CD4-positive, alpha-beta T cell treated with Interleukin-15 for 4 hours (primary cell): ENCODE data around the gene UBAC2.
"Not testable (repeated sequence)": the region's sequence is repeated elsewhere in the genome, so short reads cannot be mapped to it uniquely, and the experiment has no call there.

ENCODE experiments used
- DNase-seq: peaks from one replicate; pipeline ENCODE4 v3.0.0-alpha.2; 2020; ENCODE audit warnings: low spot score

Gene UBAC2

GRCh38 chr13:99396446-99396845, 195.8 kb downstream of the UBAC2 start:
- DNase-seq = no peak

- no peak for DNase-seq
These were observed 197.4 kb downstream of the UBAC2 start for GRCh38 chr13:99398071-99398470.

GRCh38 chr13:99398916-99399622, 198.4 kb downstream of the UBAC2 start:
- DNase-seq = no peak

- DNase-seq = no peak
These were observed 198.9 kb downstream of the UBAC2 start for GRCh38 chr13:99399623-99399974.

GRCh38 chr13:99403458-99403971, 202.9 kb downstream of the UBAC2 start:
- peak; percentile 51 for DNase-seq

- no peak for DNase-seq
These were observed 203.5 kb downstream of the UBAC2 start for GRCh38 chr13:99404005-99404755.

GRCh38 chr13:99405966-99406365, 205.3 kb downstream of the UBAC2 start:
- no peak for DNase-seq

- DNase-seq = no peak
These were observed 206.1 kb downstream of the UBAC2 start for GRCh38 chr13:99406799-99407201.

- no peak for DNase-seq
These were observed 207.4 kb downstream of the UBAC2 start for GRCh38 chr13:99407906-99408702.

- DNase-seq = no peak
These were observed 208.0 kb downstream of the UBAC2 start for GRCh38 chr13:99408703-99409000.

- not testable (repeated sequence) for DNase-seq
These were observed 208.9 kb downstream of the UBAC2 start for GRCh38 chr13:99409461-99410083.

GRCh38 chr13:99410646-99411475, 210.2 kb downstream of the UBAC2 start:
- not testable (repeated sequence) for DNase-seq

- no peak for DNase-seq
These were observed 212.2 kb downstream of the UBAC2 start for GRCh38 chr13:99412856-99413255.

- no peak for DNase-seq
These were observed 213.7 kb downstream of the UBAC2 start for GRCh38 chr13:99414048-99414995.

GRCh38 chr13:99415014-99415650, 214.5 kb downstream of the UBAC2 start:
- DNase-seq = no peak

GRCh38 chr13:99415851-99416331, 215.2 kb downstream of the UBAC2 start:
- peak; percentile 31 for DNase-seq

GRCh38 chr13:99416411-99417121, 215.9 kb downstream of the UBAC2 start:
- no peak for DNase-seq

GRCh38 chr13:99417201-99418102, 216.8 kb downstream of the UBAC2 start:
- no peak for DNase-seq
